Non-pigmented ciliary epithelial cell (primary cell): ENCODE measurements around the gene LONP2.
"Not testable (repeated sequence)": the region's sequence is repeated elsewhere in the genome, so short reads cannot be mapped to it uniquely, and the experiment has no call there.

Experiments
- DNase-seq: peaks from one replicate; pipeline ENCODE4 v3.0.0-alpha.2; 2010; ENCODE audit warnings: low read depth

LONP2 gene

DNA sequence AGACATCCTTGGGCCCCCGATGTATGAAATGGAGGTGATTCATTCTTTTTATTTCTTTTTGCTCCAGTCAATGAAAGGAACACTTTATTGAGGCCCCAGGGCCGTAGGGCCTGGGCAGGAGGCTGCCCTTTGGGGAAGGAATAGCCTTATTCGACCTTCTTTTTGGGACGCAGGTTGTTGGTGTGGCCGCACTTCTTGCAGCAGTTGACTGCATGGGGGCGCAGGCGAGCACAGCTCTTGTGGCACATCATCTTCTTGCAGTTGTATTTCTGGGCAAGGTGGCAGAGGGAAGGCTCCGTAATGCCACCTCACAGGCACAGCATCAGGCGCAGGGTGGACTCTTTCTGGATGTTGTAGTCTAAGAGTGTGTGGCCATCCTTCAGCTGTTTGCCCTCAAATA is 90.2 kb downstream of the LONP2 start:
- no peak for DNase-seq

DNA sequence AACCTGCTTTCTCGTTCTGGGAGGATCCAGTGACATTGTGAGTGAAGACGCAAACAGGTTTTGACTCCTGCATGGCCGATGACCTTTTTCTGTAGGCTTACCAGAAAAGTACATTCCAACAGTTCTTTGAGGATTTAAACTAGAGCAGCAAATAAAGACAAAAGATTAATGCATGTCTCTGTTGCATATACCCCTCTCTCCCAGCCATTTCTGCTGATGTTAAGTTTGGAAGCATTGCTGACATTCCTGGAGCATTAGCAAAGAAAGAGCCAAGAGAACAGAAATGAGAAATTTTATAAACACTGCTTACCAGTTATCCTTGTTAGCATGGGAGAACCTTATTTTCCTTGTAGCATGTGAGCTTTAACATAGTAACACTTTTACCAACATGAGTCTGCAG is 91.9 kb downstream of the LONP2 start:
- no peak for DNase-seq

DNA sequence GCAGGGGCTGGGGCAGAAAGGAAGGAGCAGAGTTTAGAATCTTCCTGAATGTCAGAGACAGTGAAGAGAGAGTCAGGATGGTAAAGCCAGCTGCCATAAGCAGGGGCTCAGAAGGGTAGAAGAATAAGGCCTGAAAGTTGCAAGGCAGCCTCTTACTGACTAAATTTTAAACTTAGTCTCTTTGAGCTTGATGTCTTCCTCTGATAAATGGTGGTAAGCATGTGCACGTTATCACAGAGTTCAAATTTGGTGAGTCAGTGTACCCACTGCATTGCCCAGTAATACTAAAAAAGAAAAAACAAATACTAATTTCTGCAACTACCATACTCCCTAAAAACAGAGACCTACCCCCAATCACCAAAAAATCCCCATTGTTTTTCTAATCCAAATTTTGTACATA is 96.0 kb downstream of the LONP2 start:
- no peak for DNase-seq

DNA sequence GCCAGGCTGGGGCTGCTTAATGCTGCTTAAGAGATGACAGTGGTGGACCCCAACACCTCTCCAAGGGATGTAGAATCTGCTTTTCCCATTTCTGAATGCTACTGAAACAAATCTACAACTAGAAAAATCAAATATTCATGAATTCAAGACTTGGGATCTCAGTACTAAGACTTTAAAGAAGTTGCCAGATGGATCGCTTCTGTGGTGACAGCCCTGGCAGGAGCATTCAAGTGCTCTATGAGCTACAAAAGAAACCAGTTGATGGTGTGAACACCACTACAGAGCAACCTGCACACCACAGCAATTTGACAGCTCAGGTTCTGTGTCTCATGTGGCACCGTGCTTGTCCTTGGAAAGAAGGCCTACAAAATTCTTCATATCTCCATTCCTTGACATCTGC is 98.5 kb downstream of the LONP2 start:
- DNase-seq: no peak

DNA sequence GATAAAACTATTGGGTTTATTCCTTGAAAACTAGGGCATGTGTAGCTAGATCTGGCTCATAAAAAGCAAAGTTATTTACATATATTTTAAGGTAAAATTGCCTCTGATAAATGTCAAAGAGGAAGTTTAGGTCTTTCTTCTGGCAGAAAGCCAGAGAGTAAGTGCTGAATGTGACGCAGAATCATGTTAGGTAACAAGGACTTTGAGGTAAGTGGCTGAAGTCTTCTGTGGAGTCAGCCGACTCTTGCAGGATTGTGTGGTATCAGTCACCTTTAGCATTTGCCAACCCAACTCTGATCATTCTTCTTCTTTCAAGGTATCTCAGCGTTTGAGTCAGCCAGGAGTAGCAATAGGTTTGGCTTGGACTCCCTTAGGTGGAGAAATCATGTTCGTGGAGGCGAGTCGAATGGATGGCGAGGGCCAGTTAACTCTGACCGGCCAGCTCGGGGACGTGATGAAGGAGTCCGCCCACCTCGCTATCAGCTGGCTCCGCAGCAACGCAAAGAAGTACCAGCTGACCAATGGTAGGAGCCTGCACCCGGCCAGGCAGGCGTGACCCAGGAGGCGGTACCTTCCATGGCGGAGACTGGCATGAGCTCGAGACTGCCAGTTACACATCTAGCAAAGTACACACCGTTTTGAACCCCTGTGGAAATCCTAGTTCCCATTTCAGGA is 103.2 kb downstream of the LONP2 start:
- no peak for DNase-seq

DNA sequence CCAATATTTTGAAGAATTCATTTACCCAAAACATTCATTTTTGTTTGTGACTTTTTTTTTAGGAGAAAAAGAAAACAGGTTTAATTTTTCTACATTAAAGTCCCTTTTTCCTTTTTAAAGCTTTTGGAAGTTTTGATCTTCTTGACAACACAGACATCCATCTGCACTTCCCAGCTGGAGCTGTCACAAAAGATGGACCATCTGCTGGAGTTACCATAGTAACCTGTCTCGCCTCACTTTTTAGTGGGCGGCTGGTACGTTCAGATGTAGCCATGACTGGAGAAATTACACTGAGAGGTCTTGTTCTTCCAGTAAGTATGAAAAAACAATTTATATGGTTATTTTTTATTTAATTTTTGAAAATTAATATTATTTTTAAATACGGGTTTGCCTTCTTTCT is 103.9 kb downstream of the LONP2 start:
- no peak for DNase-seq

DNA sequence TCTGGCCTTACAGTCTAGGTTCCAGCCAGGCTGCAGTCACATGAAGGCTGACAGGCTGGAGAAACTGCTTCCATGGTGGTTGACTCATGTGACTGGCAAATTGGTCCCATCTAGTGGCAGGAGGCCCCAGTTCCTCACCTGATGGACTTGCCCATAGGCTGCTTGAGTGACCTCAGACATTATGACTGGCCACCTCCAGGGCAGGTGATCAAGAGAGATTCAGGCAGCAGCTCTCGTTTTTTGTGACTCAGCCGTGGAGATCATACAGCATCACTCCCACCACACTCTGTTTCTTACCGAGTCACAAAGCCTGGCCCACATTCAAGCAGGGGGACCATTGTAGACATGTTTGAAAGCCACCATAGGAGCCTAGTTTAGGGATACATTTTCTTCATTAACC is 106.6 kb downstream of the LONP2 start:
- DNase-seq: no peak

DNA sequence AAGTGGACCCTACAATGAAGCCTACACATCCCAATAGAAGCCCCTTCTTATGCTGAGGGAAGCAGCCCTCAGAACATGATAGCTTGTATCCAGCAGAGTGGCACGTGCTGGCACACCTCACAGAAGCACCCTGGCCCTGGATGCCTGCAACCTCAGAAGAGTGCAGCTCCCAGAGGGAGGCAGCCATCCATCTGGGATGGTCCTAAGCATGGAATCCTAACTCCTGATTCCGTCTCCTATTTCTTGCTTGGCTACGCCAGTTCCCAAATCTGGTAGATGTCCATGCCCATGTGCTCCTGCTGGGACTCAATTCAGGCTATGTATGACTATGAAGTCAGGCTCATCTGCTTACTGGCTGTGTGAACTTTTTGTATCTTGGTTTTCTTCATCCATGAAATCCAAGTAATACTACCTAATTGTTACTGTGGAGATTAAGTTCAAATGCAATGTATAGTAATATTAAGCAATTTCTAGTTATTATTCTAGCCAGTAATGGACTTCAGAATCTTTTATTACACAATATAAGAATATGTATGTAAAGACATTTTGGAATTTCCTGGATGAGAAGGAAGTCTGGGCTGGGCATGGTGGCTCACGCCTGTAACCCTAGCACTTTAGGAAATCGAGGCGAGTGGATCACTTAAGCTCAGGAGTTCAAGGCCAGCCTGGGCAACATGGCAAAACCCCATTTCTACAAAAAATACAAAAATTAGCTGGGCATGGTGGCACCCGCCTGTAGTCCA is 108.7 kb downstream of the LONP2 start:
- no peak for DNase-seq

DNA sequence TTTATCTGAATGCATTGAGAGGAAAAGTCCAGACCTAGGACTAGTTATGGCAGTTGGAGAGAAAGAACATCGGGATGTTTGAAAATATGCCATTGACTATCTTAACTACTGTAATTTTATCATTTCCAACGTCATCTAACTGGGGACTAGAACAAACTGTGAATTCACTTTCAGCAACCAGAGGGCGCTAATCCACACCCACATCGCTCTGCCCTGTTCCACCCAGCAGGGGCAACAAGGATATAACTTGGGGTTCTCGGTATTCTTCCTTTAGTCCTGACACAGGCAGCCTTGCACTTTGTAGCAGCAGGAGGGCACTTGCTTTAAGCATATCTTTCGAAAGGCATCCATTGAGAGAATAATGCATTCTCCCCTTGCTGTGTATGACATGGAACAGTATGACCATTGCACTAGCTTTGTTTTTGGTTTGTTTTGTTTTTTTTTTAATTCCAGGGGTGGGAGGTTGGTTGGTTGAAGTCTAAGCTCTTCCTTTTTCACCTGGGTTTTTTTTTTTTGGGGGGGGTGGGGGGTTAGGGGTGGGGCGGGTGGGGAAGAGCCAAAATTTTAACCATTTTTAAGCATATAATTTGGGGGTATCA is 109.6 kb downstream of the LONP2 start:
- DNase-seq: peak; percentile 32

DNA sequence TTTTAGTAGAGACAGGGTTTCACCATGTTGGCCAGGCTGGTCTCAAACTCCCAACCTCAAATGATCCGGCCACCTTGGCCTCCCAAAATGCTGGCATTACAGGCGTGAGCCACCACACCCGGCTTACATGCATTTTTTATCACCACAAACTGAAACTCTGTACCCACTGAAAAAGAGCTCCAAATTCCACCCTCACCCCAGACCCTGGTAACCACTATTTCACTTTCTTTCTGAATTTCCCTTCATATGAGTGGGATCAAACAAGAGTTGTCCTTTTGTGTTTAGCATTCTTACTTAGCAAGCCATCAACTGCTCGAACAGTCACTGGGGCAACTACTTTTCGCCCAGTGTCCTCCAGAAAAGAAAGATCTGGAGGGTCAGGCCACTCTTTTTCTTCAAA is 110.3 kb downstream of the LONP2 start:
- not testable (repeated sequence) for DNase-seq

DNA sequence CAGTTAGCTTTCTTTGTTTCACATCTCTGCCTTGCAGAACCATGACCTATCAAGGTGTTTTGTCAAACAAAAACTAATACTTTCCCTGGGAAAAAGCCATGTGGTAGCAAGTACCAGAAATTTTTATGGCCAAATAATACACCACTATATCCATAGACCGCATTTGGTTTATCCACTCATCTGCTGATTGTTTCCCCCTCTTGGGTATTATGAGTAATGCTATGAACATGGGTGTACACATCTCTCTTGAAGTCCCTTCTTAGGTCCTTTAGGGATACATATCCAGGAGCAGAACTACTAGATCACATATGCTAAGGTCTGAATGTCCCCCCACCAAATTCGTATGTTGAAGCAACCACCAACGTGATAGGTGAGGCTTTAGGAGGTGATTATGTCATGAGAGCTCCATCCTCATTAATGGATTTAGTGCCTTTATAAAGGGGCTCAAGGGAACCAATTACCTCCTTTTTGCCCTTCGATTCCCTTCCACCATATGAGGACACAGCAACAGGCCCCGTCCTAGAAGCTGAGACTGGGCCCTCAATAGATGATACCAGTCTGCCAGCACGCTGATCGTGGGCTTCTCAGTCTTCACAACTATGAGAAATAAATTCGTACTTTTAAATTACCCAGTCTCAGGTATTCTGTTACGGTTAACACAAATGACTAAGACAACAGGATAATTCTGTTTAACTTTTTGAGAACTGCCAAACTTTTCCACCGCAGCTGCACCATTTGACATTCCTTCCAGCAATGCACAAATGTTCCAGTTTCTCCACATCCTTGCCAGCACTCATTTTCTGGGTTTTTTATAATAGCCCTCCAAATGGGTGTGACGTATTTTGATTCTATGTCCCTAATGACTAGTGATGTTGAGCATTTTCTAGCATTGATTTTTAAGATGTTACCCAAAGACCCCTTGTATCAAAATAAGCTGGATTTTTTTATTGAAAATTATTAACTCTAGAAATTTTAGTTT is 111.1 kb downstream of the LONP2 start:
- DNase-seq: no peak

DNA sequence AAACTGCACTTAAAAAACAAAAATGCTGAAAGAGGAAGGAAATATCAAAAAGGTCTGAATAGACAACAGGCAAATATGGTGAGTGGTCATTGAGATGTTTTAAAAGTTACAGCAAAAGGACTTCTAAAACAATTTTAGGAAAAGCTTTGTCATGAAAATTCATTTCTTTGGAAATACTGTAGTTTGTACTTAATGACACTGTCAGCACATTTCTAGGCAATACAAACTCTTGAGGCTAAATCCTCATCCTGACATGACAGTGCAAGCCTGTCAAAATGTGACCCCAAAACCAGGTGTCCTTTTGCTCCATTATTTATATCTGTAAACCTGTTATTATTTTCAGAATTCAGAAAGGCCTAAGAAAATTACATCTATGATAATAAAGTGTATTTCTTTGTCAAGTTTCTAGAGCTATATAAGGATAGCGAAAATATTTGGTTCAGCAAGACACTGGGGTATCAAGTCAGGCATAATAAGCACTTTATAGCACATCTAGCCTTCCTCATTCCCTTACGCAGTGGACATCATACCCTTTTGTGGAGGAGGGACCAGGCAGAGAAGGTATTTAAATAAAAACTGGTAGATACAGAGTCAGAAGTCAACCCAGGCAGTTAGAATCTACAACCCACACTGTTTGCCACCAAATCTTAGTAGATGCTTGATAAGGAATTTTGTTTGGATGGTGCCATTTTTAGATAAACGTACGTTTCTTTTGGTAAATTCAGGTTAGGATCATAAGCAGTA is 112.7 kb downstream of the LONP2 start:
- DNase-seq: no peak

DNA sequence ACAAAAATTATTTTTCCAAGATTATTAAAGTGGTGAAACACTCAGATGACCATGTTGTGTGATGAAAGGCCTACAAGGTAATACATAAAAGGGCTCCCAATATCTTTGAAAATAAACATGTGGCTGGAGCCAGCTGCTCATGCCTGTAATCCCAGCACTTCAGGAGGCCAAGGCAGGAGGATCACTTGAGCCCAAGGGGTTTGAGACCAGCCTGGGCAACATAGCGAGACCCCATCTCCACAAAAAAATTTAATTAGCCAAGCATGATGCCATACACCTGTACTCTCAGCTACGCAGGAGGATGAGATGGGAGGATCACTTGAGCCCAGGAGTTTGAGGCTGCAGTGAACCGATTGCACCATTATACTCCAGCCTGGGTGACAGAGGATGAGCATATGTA is 114.3 kb downstream of the LONP2 start:
- DNase-seq: no peak

DNA sequence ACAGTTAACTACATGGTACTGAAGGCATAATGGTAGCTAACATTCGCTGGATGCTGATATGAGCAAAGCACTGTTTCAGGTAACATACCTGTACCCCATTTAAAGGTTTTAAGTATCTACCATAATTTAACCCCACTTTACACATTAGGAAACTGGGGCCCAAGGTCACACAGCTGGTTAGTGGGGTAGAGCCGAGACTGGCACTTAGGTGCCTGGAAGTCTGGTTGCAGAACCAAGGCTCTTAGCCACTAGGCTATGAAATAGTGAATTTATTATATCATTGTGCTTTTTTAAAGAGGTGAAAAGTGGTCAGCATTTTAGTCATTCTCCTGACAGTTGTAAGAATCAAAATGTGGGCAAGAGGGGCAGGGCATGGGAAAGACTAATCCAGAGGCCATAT is 115.9 kb downstream of the LONP2 start:
- no peak for DNase-seq

DNA sequence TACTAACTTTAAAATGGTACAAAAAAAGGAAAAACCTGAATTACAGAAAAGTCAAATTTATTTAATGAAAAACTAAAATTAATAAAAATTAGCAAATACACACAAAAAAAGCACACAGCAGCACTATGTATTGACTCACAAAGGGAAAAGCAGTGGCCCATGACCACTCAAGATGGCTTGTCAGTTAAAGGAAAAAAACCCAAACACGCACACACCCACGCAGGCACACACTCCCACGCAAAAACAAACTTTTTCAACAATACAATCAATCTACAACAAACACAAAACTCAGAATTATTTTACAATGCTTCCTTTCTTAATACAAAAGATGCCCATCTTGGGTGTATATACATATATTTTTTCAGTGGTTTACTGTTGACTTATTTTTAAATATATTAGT is 116.9 kb downstream of the LONP2 start:
- no peak for DNase-seq

DNA sequence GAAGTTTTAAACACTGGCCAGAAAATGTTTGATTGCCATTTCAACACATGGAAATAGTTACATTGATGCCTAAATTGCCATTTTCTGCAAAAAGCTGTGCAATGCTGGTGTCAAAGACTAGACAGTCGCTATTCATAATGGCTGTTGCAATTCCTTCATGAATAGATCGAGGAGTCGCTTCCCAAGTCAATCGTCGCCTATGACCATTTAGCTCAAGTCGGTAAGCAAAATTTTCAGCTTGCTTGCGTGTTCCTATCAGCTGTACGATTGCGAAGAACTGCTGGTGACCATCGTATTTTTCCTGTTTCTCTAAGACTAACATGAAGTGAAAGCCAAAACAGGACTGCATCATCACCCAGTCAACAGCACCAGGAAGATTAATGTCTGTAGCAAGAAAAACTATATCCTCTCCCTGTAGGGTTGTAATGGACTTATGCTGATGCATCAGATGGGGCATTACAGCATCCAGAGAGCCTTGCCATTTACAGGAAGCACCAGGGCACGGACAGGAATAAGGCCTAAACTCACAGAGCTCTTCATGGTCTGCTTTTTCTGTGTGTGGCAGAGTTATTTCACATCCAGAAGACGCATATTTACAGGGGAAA is 117.5 kb downstream of the LONP2 start:
- DNase-seq: no peak

DNA sequence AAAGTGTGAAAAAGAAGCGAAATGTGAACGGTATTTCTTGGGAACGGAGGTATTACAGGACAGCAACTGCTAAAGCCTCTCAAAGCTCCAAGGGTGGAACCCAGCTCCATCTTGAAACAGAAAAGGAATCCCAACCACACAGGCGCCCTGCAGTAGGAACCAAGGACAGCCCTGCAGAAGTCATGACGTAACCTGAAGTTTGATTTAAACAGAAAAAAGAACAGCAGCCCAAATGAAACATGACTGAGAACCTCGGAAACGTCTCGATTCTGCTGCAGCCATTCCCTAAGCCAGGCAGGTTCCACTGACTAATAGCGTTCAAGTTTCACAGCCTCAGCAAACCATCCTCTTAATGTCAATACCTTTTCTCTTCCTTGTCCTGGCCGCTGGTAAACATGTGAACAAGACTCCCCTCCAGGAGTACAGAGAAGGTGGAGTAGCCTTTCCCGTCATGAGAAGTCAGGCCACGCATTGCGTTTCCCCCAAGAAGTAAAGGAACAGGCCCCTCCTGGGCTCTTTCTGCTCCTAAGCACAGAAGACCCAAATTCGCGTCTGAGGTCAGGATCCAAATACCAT is 121.0 kb downstream of the LONP2 start:
- DNase-seq: no peak

DNA sequence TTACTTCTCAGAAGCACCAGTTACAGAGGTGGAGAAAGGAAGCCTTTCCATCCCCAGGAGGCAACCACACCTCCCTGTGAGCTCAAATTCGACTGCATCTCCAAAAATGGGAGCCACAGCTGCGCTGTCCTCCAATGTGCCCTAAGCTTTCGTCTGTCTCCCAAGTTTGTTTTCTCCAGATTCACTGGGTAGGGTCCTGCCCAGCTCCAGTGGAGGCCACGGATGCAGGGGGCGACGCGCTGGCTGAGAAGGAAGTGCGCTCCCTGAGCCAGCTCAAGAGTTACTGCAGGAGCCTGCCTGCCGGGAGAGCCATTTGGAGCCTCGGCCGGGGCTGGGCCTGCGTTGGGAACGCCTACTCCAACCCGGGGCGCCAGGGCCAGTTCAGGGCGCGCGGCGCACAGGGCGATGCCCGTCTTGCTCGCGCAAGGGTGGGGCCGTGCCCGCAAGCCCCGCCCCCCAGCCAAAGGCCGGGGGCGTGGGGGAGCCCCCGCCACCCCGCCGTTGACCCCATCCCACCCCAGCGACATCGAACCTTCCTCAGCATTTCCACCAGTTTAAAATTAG is 121.6 kb downstream of the LONP2 start:
- DNase-seq: no peak

DNA sequence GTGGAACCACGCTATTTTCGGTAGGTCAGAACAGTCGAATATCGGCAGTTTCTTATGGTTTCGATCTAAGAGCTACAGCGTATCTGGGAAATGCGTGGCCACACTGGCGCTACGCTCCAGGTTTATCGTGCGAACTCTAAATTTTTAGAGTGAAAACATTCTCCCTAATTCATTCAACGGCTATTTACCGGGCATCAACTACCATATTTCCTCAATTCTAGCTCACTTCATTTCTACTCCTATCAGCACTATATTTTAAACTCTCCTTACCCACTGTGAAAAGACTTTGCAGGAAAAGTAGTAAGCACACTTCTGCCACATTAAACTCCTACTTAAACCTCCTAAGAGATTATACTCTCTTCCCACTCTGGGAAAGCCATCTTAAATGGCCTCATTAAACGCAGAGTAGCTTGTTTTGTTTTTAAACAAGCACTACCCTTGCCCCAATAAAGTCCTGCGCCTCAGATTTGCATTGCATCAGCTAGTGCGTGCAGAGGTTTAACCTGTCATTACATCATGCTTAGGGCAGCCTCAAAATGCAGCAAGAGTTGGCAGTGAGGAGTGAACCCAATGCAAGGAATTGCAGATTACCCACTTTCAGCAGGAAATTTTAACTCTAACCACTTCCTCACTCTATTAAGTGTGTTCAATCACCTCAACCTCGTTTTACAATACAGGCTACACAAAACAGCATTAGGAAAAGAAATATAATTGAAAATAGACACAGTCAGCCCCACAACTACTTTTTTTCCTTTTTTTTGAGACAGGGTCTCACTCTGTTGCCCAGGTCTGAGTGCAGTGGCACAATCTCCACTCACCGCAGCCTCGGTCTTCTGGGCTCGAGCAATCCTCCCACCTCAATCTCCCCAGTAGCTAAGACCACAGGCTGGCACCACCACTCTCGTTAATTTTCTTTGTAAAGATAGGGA is 122.3 kb downstream of the LONP2 start:
- peak; percentile 67 for DNase-seq
